Suprapubic skin (tissue), 4 donors: Measurements from ENCODE around the gene NEUROD4.

Experiments used
- EP300 ChIP-seq: sonication (generic); formaldehyde crosslinking; IDR thresholded peaks from one replicate; pipeline ENCODE4 v1.6.1; 2017; ENCODE audit warnings: antibody characterized with exemption
- POLR2AphosphoS5 ChIP-seq, 3 donors: sonication (generic); formaldehyde crosslinking; IDR thresholded peaks; one replicate each; pipeline ENCODE4 v1.6.1; 2017; ENCODE audit warnings: antibody characterized with exemption in 3 of 3
- TF ChIP-seq, protein P1 (sequence below), 2 donors: fragments of 200-600 bp in 1 of 2; fragments of 450-650 bp in 1 of 2; sonication (generic) in 1 of 2; IDR thresholded peaks; one replicate each; pipeline ENCODE4 v1.5.1; 2016 to 2019; ENCODE audit warnings: antibody characterized with exemption in 2 of 2, mild to moderate bottlenecking in 1 of 2, moderate library complexity in 1 of 2

GRCh38 chr12:54991161-54991990 is 28.4 kb upstream of the NEUROD4 start:
- TF ChIP-seq, protein P1, sequence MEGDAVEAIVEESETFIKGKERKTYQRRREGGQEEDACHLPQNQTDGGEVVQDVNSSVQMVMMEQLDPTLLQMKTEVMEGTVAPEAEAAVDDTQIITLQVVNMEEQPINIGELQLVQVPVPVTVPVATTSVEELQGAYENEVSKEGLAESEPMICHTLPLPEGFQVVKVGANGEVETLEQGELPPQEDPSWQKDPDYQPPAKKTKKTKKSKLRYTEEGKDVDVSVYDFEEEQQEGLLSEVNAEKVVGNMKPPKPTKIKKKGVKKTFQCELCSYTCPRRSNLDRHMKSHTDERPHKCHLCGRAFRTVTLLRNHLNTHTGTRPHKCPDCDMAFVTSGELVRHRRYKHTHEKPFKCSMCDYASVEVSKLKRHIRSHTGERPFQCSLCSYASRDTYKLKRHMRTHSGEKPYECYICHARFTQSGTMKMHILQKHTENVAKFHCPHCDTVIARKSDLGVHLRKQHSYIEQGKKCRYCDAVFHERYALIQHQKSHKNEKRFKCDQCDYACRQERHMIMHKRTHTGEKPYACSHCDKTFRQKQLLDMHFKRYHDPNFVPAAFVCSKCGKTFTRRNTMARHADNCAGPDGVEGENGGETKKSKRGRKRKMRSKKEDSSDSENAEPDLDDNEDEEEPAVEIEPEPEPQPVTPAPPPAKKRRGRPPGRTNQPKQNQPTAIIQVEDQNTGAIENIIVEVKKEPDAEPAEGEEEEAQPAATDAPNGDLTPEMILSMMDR (IDR thresholded peaks at IDR 0.05): no peak
- no peak for TF ChIP-seq POLR2AphosphoS5 (IDR thresholded peaks at IDR 0.05)
- TF ChIP-seq EP300: no peak
